ENCODE results near the gene NTNG1.
"Not testable (repeated sequence)": the region's sequence is repeated elsewhere in the genome, so short reads cannot be mapped to it uniquely, and the experiment has no call there.

The NTNG1 gene

GRCh38 chr1:107147843-107148242 lies 7.0 kb downstream of the NTNG1 start:
- no peak for DNase-seq

DNA sequence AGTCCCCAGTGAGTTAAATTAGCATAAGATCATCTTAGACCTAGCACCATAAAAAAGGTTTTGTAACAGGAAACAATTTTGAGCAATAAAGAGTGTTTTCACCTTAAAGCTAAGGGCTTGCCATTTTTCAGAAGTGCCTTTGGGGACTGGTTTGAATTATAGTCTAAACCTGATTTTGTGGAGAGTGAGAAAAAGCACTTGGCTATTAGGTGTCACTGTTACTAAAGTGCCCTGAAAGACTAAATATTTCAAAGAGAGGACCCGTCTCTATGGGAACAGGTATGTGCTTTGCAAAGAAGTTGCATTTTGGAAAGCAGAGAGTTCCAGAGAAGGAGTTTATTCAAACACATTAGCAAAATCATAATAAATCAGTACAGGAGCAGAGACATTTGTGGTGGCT lies 9.1 kb downstream of the NTNG1 start:
- DNase-seq, result no peak

- no peak for DNase-seq
These were observed 10.5 kb downstream of the NTNG1 start for GRCh38 chr1:107151295-107151694.

DNA sequence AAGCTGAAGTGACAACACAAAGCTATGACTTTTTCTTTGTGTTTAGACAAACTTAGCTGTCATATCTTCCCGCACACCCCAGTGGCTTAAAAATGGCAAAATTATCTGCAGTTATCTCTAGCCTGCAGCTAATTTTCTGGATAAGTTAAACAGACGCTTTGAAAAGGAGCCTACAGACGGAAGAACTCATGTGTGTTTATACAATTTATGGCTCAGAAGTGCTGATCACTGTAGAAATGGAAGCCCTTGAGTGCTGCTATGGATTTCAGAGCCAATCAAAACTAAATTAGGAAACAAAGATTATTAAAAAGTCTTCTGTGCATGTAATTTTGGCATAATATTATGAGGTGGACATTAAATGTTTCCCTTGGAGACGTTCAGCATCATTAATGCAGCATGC lies 11.6 kb downstream of the NTNG1 start:
- no peak for DNase-seq

DNA sequence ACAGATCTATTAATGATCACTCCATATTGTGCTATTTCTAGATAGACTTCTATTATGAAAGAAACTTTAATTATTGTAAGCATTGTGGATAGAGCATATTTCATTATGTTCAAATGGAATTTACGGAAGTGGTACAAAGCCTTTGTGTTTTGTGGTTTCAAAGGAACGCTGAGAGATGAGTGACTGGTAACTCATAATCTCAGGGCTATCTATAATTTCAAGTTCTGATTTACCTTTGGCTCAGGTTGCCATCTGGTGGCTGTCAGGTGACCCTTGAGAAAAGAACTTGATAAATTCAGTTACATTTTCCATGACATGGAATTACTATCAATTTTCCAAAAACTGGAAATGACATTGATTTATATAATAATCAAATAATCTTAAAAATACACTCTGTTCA lies 12.2 kb downstream of the NTNG1 start:
- DNase-seq, result no peak

DNA sequence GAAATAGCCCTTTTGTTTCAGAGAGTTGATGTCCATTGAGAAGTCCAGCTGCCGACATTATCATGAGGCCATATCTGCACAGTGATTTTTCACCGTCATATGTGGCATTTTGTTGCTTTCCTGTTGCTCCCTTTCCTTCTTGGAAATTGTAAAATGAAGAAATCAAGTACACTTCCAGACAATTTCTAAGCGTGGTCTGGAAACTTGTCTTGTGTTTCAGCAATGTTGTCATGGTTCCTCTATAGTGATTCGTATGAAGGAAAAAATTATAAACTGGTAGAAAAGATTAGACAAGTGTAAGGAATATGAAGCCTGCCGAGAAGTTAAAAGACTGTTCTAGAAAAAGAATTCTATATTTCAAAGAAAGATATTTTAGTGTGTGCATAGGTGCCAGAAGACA lies 17.7 kb downstream of the NTNG1 start:
- DNase-seq, result no peak

DNA sequence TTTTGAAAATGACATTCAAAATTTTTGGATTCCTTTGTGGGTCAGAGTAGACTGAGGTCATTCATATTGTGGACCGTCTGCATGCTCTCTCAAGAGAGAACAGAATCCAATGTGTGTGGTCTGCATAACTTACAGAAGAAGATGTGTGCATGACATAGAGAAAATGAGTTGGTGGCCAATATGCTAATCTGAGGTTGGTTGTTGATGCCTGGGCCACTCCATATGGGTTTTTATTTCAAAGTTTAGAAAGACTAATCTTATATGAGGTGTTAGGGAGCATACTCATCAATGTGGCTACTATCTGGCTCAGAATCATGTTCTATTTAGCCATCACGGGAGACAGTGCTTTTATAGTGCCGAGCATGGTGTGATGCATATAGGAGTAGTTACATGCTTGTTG lies 18.2 kb downstream of the NTNG1 start:
- no peak for DNase-seq

DNA sequence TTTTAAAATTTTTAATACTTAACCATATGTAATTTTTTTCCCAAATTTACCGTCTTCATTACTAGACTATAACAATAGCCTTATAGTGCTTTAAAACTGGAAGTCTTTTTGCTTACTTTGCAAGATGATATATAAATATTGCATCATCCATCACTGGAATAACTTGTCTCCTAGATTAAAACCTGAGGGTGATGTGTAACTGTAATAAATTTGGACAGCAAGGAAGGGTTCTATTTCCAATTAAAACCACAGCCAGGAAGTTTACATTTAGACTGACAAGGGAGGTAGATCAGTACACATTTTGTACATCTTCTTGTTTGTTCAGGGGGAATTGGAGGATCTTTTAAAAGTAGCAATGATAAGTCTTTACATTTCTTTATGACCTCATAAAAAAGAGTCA lies 21.9 kb downstream of the NTNG1 start:
- DNase-seq, result no peak

GRCh38 chr1:107164901-107165300 lies 24.1 kb downstream of the NTNG1 start:
- not testable (repeated sequence) for DNase-seq

DNA sequence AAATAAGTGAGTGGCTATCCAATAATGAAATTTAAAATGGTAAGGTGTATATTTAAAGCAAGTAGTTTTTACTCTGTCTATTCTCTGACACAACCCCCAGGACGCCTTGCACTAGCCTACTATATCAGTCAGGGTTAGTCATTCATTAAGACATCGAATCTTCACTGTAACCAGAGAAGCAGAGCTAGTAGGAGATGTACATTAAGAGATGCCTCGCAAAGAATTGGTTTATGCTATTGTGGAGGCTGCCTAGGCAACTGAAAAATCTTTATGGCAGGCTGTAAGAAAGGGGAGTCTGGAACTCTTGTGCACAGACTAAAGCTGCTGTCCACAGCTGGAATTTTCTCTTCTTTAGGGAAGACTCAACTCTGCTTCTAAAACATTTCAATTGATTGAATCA lies 28.8 kb downstream of the NTNG1 start:
- DNase-seq, result no peak

GRCh38 chr1:107171333-107171732 lies 30.5 kb downstream of the NTNG1 start:
- DNase-seq, result no peak

- DNase-seq, result no peak
These were observed 31.8 kb downstream of the NTNG1 start for GRCh38 chr1:107172450-107173170.

- DNase-seq, result no peak
These were observed 34.5 kb downstream of the NTNG1 start for GRCh38 chr1:107175102-107175909.

DNA sequence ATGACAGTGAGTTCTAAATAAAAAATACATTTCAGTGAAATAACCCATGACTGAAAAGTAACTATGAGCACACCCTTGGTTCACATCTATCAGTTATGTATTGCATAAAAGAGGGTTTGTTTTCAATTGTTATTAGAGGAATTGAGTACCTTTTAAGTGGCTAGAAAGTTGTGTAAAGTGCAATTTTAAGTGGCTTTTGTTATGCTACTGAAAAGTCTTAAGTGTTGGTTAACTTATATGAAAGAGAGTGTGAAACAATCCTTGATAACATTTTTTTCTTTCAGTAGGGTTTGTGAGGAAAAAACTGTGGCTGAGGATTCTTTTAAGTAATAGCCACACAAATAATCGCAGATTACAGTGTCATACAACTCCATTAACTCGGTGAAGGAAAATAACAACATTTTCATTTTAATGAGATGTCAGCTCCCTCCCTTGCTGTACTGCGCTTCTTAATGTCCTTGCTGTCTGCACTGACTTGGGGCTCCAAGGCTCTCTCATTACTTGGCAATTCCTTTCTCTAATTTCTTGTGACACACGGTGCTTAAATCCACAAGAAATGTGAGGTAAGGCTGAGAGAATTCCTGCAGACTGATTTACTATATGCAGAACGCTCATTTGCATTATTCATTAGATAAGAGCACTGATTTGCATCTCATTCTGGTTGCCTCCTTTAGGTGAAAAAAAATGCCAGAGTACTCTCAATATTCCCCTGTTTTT lies 40.6 kb downstream of the NTNG1 start:
- no peak for DNase-seq

DNA sequence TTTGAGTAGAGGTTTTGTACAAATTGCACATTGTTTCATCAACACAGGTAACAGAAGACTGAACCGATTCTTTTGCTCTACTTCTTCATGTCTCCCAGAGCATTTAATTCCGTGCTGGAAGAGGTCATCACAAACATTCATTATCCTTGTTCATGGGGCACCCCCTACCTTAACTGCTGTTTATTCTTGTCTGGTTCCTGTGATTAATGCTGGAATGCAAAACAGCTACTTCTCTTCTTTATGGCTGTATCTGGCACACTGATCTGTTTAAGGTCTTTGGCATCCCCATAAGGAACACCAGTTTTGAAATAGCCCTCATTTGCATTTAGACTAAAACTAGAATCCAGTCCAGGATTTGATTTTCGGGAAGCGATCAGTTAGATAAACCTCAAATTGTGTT lies 42.2 kb downstream of the NTNG1 start:
- DNase-seq, result no peak

DNA sequence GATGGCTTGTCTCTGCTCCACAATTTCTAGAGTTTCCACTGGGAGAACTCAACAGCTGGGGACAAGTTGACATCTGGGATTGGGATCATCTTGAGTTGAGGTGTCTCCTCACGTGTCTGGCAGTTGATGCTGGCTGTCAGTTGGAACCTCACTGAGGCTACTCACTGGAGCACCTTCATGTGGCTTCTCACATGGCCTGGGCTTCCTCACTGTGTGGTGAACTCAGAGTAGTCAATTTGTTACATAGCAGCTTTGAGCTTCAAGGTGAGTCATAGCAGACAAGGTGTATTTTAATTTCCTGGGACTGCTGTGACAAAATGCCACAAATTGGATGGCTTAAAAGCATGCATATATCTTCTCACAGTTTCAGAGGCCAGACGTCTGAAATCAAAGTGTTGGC lies 44.0 kb downstream of the NTNG1 start:
- DNase-seq, result no peak

DNA sequence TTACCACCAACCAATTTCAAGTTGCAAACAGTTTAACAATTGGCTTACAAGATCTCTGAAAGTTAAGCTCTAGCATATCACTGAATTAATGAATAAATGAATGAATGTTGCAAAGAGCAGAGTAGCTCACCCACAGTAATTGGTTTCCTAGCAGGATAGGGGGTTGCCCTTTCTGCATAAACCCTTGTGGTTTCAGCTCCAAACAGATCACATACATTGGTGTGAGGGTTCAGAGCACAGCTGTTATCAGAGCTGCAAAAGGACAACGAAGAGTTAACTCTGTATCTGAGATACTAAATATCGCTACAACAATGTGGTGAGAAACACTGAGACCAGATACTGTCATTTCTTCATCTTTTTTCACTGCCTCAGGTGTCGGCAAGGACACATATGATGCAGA lies 46.6 kb downstream of the NTNG1 start:
- no peak for DNase-seq

DNA sequence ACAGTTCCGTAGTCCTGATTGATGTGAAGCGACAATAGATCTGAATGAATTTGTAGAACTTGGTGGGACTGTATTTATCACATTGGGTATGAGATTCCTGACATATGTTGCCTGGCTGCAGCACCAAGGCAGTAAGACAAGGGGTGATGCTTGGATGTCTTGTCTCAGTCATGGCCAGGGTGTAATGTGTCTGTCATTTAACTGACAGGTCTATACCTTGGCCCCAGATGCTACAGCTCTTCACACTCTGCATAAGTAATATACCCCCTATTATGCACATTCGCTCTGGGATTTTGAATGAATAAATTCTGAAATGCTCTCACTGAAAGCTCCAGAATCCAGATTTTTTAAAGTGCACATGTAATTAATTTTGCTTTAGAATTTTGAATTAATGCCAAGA lies 47.3 kb downstream of the NTNG1 start:
- no peak for DNase-seq

DNA sequence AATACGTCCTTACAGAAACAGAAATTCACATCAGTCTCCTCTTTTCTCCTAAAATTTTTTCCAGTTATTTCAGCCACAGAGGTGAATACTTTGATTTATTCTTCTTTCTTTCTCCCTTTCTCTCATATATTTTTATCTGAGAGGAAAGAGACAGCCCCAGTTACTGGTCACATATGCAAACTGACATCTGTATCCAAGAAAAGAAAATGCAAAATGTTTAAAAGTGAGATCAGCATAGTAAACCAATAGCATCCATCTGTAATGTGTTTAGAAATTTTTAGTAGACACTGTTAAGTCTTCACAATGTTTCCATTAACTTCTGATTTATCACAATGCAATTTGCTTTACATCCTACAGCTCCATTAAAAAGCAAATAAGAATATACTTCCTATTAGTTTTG lies 53.5 kb downstream of the NTNG1 start:
- DNase-seq, result no peak

GRCh38 chr1:107195476-107195875 lies 54.6 kb downstream of the NTNG1 start:
- DNase-seq, result no peak

GRCh38 chr1:107196973-107197562 lies 56.2 kb downstream of the NTNG1 start:
- no peak for DNase-seq

GRCh38 chr1:107198561-107198960 lies 57.7 kb downstream of the NTNG1 start:
- no peak for DNase-seq

GRCh38 chr1:107200631-107201030 lies 59.8 kb downstream of the NTNG1 start:
- DNase-seq, result no peak

GRCh38 chr1:107202007-107202406 lies 61.2 kb downstream of the NTNG1 start:
- DNase-seq, result no peak

Measured in activated CD4-positive, alpha-beta T cell treated with anti-CD3 and anti-CD28 coated beads for 1 hour (primary cell).